Activated CD4-positive, alpha-beta T cell treated with anti-CD3 and anti-CD28 coated beads for 4 hours (primary cell): ENCODE results near the gene PWP2.
A peak's percentile ranks its signal among the peaks of the same experiment; 100 is the strongest.

ENCODE experiments used
- DNase-seq, 2 donors: peaks; one replicate each; pipeline ENCODE4 v3.0.0-alpha.2; 2020

The PWP2 gene

DNA sequence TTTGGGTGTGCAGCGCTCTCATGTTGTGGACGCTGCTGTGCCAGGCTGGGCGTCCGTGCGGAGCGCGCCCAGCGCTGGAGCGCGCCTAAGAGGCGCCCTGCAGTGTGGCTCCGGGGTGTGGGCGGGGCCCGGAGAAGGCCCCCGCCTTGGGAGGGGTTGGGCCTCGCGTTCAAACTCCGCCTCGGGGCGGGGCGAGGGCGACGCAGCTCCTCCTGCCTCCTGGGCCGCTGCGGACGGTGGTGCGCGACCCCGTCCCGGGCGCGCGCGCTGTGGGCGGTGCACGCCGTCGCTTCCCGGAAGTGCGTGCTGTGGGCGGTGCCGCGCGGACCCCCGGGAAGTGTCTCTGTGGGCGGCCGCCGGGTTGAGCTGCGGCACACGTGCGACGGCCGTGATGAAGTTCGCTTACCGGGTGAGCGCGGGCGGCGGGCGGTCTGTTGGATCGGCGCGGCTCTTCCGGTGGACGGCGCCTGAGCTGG, at the start of gene PWP2:
TSS of gene PWP2 (plus strand) at position 374 of the 476 bp plus-strand sequence. CDS start at position 392, 18 bp downstream.
- peak; percentile 44 to 65 for DNase-seq

DNA sequence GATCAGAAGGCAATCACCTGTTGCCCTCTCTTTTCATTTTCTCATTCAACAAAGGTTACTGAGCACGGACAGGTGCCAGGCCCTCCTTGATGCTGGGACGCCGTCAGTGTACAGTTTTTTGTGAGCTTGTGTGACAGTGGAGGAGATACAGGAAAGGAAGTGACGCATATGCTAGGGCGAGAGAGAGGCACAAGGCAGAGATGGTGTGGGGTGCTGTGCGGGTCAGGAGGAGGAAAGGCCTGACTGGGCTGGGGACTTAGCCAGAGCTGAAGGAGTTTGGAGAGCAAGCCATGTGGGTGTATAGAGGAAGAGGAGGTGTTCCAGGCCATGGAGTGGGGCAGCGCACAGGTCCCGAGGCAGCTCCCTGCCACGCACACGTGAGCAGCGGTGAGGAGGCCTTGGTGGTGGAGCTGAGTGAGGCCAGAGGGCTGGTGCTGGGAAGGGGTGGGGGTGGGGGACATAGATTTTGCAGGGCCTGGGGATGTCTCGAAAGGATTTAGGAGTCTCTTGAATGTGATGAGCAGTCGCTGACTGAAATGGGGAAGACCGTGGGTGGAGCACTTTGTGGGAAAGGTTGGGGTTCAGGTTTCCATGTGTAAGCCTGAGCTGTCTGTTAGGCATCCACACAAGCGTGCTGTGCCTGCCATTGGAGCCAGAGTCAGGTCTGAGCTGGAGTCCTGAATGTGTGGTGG, 49.1 kb upstream of the PWP2 start:
- DNase-seq, result peak; percentile 19 to 20

DNA sequence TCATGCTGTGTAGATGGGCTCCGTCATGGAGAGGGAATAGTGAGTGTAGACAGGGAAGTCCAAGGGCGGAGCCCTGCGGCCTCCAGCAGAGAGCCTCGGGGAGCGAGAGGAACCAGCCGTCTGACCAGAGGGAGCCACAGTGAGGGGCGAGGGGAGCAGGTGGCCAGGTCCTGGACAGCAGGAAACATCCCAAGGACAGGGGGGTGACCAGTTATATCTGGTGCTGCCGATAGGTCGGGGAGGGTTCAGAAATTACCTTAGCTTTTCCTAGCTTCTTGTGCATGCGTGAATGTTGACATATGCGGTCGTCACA, 48.6 kb upstream of the PWP2 start:
- DNase-seq, result no peak

DNA sequence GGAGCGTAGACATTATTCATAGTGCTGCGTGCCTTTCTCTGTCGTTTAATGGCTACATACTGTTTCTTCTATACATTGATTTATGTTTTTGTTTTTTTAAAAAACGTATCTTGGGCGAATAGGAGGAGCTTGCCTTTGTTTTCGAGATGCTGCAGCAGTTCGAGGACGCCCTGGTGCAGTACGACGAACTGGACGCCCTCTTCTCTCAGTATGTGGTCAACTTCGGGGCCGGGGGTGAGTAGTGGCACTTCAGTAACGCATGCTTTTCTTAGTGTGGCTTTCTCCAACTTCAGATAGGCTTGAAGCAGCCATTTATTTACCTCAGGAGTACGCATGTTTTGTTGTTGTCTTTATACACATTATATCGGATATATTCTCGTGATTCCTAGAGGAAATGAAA, 48.2 kb upstream of the PWP2 start:
- no peak for DNase-seq

DNA sequence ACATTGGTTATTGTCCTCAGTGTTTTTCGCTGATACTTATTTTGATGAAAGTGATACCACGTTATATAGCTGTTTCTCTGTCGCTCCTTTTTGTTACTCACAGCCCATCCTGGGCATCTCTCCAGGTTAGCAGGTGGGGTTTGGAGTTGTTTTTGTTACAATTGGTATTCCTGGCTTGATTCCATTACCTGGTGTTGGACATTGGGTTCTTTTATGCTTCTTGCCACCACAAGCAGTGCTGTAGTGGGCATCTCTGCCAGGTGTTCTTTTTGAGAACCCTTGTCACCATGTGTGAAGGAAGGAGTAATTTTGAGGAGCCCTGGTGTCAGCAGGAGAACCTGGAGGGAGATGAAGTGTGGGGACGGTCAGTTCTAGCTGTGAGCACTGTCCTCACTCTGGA, 47.5 kb upstream of the PWP2 start:
- no peak for DNase-seq

DNA sequence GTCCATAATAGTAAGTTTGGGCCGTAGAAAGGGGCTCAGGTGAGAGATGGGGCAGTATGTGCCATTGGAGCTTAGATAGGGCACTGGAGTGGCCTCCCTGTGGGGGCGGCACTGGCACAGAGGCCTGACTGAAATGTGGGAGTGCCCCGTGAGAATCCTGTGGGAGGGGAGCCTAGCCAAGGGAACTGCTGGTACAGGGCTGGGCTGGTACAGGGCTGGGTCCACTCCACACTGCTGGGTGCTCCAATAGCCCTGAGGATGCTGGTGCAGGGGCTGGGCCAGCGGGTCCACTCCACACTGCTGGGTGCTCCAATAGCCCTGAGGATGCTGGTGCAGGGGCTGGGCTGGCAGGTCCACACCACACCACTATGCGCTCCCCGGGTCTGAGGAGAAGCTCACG, 44.8 kb upstream of the PWP2 start:
- no peak for DNase-seq

DNA sequence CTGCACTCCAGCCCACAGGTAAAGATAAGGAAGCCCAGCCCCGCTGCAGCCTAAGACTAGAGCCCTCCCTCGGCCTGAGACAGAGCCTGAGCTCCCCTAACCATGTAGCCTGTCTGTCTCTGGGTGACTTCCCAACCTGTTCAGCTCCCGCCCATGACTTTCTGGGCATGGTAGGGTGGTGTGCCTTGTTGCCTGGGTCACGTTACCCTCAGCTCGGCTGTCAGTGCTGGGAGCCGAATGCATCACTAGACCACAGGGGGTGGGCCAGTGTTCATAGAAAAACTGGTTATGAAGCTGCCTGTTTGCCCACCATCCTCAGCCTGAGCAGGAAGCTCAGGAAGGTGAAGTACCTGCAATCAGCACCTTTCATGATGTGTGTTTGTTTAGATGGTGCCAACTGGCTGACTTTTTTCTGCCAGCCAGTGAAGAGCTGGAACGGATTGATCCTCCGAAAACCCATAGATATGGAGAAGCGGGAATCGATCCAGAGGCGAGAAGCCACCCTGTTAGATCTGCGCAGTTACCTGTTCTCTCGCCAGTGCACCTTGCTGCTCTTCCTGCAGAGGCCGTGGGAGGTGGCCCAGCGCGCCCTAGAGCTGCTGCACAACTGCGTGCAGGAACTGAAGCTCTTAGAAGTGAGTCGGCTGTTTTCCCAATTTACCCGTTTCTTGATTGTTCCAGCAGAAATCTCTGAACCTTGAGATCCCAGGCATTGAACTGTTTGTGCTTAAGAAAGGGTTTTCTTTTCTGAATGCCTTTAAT, 43.9 kb upstream of the PWP2 start:
- DNase-seq, result no peak

DNA sequence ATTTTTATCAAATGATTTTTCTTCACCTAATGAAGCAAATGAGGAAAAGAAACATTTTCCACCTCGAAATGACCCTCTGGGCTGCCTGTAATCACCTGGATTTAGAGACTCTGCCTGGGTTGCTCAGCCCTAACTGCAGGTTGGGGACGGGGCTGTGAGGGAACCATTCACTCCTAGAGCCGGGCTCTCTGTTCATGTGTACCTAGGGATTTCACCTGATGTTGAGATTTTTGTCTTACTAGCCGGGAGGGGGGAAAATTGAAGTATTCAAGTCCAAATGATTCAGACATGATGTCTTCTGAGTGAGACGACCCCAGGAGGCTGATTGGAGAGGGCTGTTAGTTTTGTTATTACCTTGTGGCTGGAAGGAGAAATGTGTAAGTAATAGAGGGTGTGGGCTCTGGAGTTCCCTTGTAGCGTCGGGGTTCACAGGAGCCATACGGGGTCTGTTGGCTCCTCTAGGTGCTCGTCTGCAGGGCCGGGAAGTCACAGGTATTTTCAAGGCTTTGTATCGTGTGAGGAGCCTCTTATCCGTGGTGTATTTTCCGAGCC, 42.3 kb upstream of the PWP2 start:
- DNase-seq, result no peak

DNA sequence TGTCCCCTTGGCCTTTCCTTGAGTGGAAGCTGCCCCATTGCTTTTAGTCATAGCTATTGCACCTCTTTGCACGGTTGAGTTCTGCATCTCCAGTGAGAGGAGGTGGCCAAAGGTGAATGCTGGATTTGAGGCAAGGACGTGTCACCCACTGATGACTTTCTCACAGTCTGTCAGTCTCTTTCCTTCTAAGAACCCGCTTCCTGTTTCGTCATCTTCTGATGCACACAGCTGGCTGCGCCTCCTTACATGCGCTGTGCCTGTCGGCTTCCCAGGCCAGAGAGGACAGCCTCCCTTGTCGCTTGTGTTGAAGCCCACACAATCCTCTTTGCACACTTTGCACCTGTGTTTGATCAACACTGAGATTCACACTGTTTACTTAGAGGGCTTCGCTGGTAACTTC, 41.8 kb upstream of the PWP2 start:
- peak; percentile 77 to 78 for DNase-seq

DNA sequence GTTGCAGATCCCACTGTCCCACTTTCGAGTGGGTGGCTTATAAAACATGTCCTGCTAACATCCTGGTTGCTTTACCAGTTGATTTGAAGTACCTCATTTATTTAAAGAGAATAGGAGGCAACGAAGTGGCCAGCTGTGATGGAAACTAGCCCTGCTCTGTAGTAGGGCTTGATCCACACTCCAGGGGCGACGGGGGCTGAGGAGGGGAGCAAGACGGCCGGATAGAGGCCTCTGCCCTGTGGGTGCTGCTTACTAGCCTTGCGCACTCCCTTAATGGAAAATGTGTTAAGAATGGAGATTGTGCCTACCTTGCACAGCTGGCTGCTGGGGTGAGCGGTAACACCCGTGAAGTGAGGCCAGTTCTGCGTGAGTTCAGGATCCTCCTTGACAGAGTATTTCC, 41.1 kb upstream of the PWP2 start:
- no peak for DNase-seq

DNA sequence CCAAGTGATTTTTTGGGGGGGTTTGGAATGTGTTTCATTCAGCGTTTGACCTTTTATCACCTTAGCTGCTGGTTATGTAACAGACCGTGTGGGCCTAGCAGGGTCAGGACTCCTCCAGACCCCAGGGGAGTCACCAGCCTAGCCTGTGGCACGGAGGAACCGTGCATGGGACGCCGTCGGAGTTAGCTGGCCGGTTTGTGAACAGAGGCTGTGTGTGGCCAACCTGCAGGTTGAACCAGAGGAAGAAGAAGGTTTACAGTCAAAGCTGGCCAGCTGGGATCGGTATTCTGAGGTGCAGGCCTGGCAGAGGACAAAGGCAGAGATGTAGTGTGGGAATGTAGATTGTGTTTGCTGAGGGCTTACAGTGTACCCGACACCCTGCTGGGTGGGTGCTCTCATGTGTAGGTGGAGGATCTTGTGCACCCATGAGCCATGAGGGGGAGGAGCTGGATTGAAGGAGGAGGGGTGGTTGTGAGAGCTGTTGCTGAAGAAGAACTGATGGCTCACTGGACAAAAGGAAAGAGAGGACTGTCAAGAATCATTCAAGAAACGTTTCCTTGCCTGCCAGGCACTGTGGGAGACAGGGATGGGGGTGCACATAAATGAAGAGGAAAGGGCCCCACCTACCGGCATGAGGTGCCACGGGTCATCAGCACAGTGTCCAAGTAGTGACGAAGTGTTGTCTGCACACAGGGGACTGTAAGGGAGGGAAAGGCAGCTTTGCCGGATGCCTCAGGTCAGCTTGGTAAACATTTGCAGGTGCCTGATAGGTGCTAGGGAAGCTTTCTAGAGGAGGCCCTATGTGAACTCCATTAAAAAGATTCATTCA, 40.0 kb upstream of the PWP2 start:
- no peak for DNase-seq

DNA sequence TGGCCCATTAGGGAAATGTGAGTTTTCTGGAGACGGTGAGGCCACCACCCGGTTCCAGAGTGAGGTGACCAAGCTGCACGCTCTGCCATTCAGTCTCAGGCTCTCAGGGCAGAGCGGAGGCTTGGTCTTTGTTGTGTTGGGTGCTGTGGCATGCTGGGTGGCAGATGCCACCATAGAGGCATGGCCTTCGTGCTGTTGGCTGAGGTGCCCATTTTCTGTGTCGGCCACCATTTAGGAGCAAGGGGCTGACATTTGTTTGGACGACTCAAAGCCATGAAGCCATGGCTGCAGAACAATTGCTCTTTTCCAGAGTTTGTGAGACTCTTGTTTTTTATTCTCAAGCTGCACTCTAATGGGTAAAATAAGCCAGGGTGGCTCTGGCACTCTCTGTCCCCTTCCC, 36.8 kb upstream of the PWP2 start:
- DNase-seq, result no peak

DNA sequence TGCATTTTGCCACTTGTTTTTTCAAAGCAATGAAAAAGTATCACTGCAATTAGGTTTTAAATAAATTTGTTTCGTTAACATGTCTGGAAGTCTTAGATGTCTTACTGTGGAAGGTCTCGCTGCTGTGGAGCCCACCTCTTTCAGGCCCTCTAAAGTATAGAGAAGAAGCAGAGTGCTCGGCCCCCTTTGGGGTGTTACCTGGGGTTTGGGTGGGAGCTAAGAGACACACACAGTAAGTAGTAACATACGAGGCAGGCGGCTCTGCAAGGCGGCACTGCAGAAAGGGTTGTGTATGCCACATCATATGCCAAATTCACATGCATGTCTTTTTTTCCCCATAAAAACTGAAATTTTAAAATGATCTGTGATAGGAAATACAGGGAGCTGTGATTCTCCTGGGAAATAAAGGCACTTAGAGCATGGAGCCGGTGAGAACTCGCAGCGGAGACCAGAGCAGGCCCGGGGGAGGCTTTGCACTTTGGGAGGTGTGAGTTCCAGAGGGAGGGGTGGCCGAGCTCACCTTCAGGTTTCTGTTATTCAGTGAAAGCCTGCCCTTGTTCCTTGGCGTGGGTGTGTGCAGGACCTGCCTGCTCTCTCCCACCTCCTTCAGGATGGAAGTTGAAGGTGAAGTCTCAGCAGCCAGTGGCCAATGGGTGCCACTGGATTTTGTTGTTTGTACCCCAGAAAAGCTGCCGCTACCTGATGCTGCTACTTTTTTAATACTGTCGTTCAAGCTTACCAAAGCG, 35.7 kb upstream of the PWP2 start:
- DNase-seq, result no peak

DNA sequence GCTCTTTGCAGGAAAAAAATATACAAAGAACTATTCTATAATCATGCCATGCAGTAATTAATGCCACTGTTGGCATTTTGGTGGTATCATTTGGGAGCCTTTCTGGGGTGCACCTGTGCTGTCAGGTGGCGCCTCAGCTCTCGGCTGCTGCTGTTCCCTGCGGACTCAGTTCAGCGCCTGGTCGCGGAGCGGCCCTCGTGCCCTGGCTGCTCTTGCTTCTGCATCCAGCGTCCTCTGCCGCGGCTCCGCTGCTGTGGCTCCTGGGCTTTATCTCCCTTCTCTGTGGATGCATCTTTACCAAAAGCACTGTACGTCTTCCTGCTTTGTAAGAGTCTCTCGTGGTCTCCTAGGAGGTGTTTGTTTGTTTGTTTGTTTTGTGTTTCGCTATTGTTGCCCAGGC, 35.1 kb upstream of the PWP2 start:
- no peak for DNase-seq

DNA sequence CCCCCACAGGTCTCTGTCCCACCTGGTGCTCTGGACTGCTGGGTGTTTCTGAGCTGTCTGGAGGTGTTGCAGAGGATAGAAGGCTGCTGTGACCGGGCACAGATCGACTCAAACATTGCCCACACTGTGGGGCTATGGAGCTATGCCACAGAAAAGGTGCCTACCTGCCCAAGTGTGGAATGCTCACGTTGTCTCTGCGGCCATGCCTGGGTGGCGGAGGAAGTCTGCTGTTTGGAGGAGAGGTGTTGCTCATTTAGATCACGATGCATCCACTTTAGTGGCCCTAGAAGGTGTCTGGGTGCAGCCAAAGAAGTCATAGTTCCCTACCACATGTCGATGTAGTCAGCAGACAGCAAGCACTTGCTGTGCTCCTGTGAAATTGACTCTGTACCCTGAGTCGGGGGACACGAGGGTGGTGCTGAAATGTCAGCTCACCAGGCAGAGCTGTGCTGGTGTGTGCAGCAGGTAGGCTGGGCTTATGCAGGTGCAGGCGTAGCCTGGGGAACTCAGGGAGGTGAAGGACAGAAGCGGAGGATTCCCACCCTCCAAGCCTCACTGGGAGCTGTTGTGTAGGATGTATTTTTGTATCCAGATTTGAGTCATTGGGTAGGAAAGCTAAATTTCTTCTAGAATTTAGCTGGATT, 32.8 kb upstream of the PWP2 start:
- no peak for DNase-seq

DNA sequence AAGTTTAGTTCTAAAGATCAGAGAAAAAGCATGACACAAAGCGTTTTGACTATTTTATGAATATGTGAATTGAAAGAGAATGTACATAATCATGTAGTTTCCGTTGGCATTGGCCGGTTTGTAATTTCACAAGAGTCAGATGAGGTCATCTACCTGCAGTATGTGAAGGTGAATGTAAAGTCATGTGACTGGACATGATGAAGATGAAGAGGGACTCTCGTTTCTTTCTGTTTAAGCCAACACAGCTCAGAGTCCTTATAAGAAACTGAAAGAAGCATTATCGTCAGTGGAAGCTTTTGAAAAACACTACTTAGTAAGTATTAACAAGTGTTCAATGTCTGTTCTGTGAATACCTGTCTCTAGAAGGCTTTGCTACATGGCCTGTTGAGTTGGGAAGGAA, 30.9 kb upstream of the PWP2 start:
- DNase-seq, result no peak

DNA sequence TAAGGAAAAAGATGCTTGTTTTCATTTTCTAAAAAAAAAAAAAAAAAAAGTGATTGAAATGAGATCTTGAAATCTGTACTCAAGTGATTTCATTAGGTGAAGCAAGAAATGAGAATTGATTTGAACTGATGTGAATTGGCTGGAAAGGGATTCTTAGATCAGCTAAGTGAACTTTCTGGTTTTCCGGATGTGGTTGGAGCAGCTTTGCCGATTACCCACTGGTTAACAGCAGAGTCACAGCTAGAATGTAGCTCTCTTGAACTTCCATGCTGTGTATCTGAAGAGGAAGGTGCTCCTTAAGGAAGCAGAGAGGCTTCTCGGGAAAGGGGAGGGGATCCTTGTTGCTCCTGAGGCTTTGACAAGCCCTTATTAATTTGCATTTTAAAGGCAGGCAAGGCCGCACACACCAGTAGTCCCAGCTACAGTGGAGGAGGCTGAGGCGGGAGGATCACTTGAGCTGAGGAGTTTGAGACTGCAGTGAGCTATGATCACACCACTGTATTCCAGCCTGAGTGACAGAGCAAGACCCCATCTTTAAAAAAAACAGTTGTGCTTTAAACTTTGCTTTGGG, 28.7 kb upstream of the PWP2 start:
- no peak for DNase-seq

DNA sequence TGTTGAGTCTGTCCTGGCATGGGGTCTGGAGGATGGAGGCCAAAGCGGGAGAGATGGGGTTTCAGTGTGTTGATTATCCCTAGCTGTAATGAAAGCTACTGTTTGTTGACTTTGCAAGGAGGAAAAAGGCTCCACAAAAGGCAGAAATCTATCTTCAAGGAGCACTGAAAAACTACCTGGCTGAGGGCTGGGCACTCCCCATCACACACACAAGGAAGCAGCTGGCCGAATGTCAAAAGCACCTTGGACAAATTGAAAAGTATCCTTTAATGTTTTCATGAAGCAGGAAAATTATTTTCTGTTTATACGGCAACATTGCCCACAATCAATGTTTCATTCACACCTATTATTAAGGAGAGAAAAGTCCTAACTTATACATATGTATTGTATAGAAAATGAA, 27.8 kb upstream of the PWP2 start:
- no peak for DNase-seq

DNA sequence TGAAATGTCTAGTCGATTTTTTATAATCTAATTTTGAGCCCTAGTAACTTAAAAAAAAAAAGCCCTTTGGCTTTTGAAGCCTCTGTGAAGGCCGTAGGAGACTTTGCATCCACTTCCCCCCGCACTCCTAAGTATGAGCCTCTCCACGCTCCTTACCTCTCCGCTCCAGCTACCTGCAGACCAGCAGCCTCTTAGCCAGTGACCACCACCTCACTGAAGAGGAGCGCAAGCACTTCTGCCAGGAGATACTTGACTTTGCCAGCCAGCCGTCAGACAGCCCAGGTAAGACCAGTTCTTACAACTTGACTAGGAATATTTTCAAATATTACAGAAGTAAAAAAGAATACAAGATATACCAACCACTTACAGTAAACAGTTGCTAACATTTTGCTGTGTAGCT, 27.4 kb upstream of the PWP2 start:
- no peak for DNase-seq

DNA sequence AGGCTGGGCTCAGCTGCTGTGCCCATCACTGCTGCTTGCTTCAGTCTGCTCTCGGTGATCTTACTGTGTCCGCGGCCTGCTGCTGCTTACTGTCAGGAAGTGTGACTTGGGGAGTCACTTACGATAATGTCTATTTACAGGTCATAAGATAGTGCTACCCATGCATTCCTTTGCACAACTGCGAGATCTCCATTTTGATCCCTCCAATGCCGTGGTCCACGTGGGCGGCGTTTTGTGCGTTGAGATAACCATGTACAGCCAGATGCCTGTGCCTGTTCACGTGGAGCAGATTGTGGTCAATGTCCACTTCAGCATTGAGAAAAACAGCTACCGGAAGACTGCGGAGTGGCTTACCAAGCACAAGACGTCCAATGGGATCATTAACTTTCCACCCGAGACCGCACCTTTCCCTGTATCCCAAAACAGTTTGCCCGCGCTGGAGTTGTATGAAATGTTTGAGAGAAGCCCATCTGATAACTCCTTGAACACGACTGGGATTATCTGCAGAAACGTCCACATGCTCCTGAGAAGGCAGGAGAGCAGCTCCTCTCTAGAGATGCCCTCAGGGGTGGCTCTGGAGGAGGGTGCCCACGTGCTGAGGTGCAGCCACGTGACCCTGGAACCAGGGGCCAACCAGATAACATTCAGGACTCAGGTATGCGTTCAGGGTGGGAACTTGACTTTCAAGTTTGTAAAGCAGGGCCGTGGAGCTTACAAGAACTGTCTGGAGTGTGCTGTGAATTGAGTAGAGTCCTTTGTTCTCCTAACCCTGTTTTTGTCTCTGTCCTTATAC, 24.4 kb upstream of the PWP2 start:
- no peak for DNase-seq
